Vagina (tissue), 2 donors: ENCODE results near the gene MOV10L1. TPM values are rescaled to one million over a fixed set of nuclear protein-coding genes. Genes with fewer than 3 reads are reported as not detected.
"Not testable (repeated sequence)": the region's sequence is repeated elsewhere in the genome, so short reads cannot be mapped to it uniquely, and the experiment has no call there.

Experiments used
- DNase-seq, 2 donors: peaks; one replicate each; pipeline ENCODE4 v3.0.0-alpha.2; 2017; ENCODE audit errors: extremely low spot score in 2 of 2
- H3K27ac ChIP-seq: fragments of 200-600 bp; sonication (generic); one replicate; pipeline ENCODE4 v1.5.1; 2019
- H3K27me3 ChIP-seq: fragments of 200-600 bp; sonication (generic); one replicate; pipeline ENCODE4 v1.5.1; 2019
- H3K36me3 ChIP-seq, 2 donors: fragments of 200-600 bp; sonication (generic); one replicate each; pipeline ENCODE4 v1.5.1; 2017 to 2019
- H3K4me1 ChIP-seq: fragments of 200-600 bp; sonication (generic); one replicate; pipeline ENCODE4 v1.5.1; 2019
- H3K4me3 ChIP-seq, 2 donors: fragments of 200-600 bp; sonication (generic); 1 replicate in 1 of 2; 2 replicates in 1 of 2; pipeline ENCODE4 v1.5.1; 2016 to 2019
- H3K9me3 ChIP-seq: fragments of 200-600 bp; sonication (generic); one replicate; pipeline ENCODE4 v1.5.1; 2019
- POLR2A ChIP-seq, 2 donors: fragments of 450-650 bp; IDR thresholded peaks; one replicate each; pipeline ENCODE4 v1.6.1; 2017; ENCODE audit warnings: antibody characterized with exemption in 2 of 2, mild to moderate bottlenecking in 2 of 2, moderate library complexity in 2 of 2
- POLR2AphosphoS5 ChIP-seq, 2 donors: sonication (generic); formaldehyde crosslinking; IDR thresholded peaks; one replicate each; pipeline ENCODE4 v1.9.0; 2017; ENCODE audit warnings: antibody characterized with exemption in 2 of 2, mild to moderate bottlenecking in 2 of 2, low read depth in 1 of 2; ENCODE audit not compliant: insufficient read depth in 1 of 2
- intact Hi-C: fragments of 100-400 bp; cut with DNase I; formaldehyde crosslinking; loops from one replicate; pipeline ENCODE4 v1.15.1; 2023
- total RNA-seq: library from RNA; depleted of rRNA; stranded (reverse); fragments of >200 nt; gene quantifications from one replicate; pipeline ENCODE4 v1.2.3, GENCODE V29; 2016
- TF ChIP-seq, protein P1 (sequence below), 3 experiments: fragments of 450-650 bp in 2 of 3; fragments of 200-600 bp in 1 of 3; sonication (generic) in 1 of 3; IDR thresholded peaks; one replicate each; pipeline ENCODE4 v1.5.1; 2017 to 2019; ENCODE audit warnings: antibody characterized with exemption in 3 of 3, mild to moderate bottlenecking in 2 of 3, moderate library complexity in 2 of 3

Gene MOV10L1
- total RNA-seq, 1 donor from 2014 or later = 0.98 TPM

DNA sequence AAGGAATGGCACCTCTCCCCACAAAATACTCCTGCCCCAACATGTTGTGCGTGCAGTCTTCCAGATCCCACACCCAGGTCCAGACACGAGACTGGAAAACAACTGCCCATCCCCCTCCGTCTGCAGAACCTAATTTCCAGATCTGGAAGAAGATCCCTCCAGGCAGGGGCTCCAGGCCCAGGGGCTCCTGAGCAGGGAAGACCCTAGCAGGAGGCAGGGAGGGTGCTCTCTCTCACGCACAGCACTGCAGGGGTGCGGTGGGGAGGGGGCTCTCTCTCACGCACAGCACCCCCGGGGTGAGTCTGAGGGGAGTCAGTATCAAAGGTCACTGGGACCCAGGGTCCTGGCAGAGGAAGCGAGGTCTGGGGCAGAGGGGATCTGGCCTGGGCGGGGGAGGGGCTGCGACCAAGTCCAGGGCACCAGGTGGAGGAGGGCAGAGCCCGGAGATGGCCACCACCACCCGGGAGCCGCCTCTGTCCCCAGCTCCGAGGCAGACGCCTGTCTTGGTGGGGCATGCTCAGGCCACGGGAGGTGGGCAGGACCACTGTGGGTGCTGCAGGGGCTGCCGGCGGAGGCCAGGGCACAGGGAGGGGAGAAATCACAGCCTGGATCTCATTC, 6.2 kb upstream of the MOV10L1 start:
- Histone ChIP-seq H3K27ac (no peak overlapping the region), H3K4me3 (no peak overlapping the region), H3K27me3 (no peaks in the 10 kb centered on the region), H3K36me3 (no peaks in the 10 kb centered on the region), H3K4me1 (peaks cover 7% of the 10 kb centered on the region), H3K9me3 (no peaks in the 10 kb centered on the region)
- intact Hi-C loops = no loop called here
- TF ChIP-seq, protein P1, sequence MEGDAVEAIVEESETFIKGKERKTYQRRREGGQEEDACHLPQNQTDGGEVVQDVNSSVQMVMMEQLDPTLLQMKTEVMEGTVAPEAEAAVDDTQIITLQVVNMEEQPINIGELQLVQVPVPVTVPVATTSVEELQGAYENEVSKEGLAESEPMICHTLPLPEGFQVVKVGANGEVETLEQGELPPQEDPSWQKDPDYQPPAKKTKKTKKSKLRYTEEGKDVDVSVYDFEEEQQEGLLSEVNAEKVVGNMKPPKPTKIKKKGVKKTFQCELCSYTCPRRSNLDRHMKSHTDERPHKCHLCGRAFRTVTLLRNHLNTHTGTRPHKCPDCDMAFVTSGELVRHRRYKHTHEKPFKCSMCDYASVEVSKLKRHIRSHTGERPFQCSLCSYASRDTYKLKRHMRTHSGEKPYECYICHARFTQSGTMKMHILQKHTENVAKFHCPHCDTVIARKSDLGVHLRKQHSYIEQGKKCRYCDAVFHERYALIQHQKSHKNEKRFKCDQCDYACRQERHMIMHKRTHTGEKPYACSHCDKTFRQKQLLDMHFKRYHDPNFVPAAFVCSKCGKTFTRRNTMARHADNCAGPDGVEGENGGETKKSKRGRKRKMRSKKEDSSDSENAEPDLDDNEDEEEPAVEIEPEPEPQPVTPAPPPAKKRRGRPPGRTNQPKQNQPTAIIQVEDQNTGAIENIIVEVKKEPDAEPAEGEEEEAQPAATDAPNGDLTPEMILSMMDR (IDR thresholded peaks at IDR 0.05) = no peak
- TF ChIP-seq POLR2AphosphoS5 (IDR thresholded peaks at IDR 0.05; ENCODE audit: insufficient read depth in 1 of 2, low read depth in 1 of 2) (no peak), POLR2A (IDR thresholded peaks at IDR 0.05) (no peak)
- DNase-seq = peak in 1 of 2 donors; percentile 85

DNA sequence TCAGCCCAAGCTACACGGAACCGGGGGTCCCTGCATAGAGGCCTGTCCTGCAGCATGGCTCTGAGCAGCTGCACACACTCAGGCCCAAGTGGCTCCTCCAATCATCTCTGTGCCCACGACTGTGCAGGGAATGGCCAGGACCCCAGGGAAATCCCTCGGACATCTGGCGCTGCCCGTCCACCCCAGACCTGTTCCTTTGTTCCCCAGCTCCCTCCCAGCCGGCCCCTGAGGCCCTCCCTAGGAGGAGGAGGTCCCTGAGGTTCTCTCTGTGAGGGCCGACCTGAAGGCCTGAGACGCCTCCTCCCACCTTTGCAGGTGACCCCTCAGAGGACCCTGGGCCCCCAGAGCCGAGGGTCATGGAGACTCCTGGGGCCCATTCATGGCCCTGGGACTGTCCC, 5.7 kb upstream of the MOV10L1 start:
- Histone ChIP-seq H3K27ac (no peak overlapping the region), H3K9me3 (no peaks in the 10 kb centered on the region), H3K4me3 (no peak overlapping the region), H3K4me1 (peaks cover 7% of the 10 kb centered on the region), H3K36me3 (no peaks in the 10 kb centered on the region), H3K27me3 (no peaks in the 10 kb centered on the region)
- peak in 1 of 2 donors; percentile 80 for DNase-seq
- intact Hi-C loops = no loop called here
- TF ChIP-seq POLR2A (IDR thresholded peaks at IDR 0.05) (no peak), POLR2AphosphoS5 (IDR thresholded peaks at IDR 0.05; ENCODE audit: insufficient read depth in 1 of 2, low read depth in 1 of 2) (no peak)
- TF ChIP-seq, protein P1 (IDR thresholded peaks at IDR 0.05) = no peak

DNA sequence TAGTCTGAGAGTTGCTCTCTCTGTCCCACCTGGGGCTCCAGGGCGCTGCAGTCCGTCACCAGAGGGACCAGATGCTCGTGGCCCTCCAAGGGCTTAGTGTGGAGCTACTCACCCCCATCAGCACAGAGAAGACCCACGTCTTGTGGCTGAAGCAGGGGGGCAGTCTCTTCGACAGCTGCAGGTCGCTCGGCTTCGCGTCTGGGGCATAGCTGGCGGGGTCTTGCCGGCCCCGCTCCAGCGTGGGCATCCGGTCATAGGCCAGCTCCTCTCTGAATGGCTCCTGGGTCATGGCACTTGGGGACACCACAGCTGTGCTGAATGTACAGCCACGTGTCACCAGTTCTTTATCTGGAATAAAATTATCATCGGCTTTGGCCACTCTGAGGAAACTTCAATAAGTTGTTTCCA, 5.2 kb upstream of the MOV10L1 start:
- peak in 1 of 2 donors; percentile 79 for DNase-seq
- Histone ChIP-seq H3K27me3 (no peaks in the 10 kb centered on the region), H3K4me1 (peaks cover 7% of the 10 kb centered on the region), H3K27ac (no peak overlapping the region), H3K9me3 (no peaks in the 10 kb centered on the region), H3K4me3 (no peak overlapping the region), H3K36me3 (no peaks in the 10 kb centered on the region)
- TF ChIP-seq POLR2A (IDR thresholded peaks at IDR 0.05) (no peak), POLR2AphosphoS5 (IDR thresholded peaks at IDR 0.05; ENCODE audit: insufficient read depth in 1 of 2, low read depth in 1 of 2) (no peak)
- TF ChIP-seq, protein P1 (IDR thresholded peaks at IDR 0.05) = no peak
- intact Hi-C loops = no loop called here

DNA sequence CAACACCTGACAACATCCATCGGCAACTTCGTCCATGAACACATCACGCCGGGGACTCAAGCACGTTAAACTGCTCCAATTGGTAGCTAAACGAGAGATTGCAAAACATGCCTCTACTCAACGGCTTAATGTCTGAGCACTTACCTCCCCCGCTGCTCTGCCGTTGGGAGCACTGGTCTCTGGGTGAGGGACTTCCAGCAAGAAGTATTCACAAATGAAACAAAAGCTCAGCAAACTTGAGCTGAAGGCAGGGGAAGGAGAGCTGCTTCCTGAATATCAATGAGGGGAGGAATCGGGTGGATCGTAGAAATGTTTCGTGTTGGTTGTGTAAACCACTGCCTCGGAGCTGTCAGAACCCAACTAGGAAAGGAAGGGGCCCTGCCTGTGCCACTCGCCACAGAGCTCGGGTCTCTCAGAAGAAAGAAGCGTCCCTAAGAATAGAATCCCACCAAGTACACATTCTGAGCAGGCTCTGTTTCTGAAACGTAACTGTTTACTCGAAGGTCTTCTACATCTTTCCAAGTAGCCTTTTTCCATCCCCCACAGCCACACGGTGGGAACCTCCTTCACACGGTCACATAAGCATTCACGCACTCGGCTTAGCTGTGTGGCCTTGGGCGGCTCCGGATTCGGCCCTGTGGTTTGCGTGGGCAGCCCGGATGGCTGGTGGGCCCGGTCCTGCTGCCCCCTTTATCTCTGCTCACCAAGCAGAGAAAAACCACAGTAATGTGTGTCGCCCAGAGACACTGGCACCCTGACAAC, 4.4 kb upstream of the MOV10L1 start, which contains the start of gene MLC1:
TSS of gene MLC1 (minus strand) at position 216 of the 762 bp plus-strand sequence. CDS start 524 bp downstream, outside the sequence.
- no peaks in the 10 kb centered on the region for H3K27me3 ChIP-seq
- no peaks in the 10 kb centered on the region for H3K9me3 ChIP-seq
- no peaks in the 10 kb centered on the region for H3K36me3 ChIP-seq
- no peak within 1 kb of the TSS for H3K27ac ChIP-seq
- intact Hi-C loops = no loop called here
- DNase-seq = peak in 1 of 2 donors; percentile 94
- TF ChIP-seq POLR2AphosphoS5 (IDR thresholded peaks at IDR 0.05; ENCODE audit: insufficient read depth in 1 of 2, low read depth in 1 of 2) (no peak), POLR2A (IDR thresholded peaks at IDR 0.05) (peak in 1 of 2 donors; percentile 27)
- TF ChIP-seq, protein P1 (IDR thresholded peaks at IDR 0.05) = no peak
- no peak within 1 kb of the TSS for H3K4me3 ChIP-seq
- no peaks in the 10 kb centered on the region for H3K4me1 ChIP-seq

DNA sequence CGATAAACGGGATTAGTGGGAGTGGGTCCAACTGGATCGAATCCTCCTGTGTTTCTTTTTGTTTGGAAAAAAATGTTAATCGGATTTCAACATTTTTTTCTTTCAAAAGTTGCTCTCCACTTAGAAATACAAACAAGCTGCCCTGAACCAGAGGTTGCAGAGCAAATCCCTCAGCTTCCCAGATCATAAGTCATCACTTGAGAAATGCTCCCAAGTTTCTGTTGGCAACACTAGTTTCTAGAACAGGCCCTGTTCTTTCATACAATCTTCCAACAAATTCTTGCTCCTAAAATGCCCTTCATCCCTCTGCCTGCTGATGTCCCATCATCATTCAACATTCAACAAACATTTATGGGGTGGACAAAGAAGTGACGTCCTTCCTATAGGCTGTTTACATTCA, 3.3 kb upstream of the MOV10L1 start:
- H3K27ac ChIP-seq = no peak overlapping the region
- peak in 1 of 2 donors; percentile 86 for DNase-seq
- TF ChIP-seq POLR2A (IDR thresholded peaks at IDR 0.05) = no peak
- TF ChIP-seq POLR2AphosphoS5 (IDR thresholded peaks at IDR 0.05; ENCODE audit: insufficient read depth in 1 of 2, low read depth in 1 of 2) = peak in 1 of 2 donors; percentile 6
- intact Hi-C loops = no loop called here
- no peak overlapping the region for H3K4me3 ChIP-seq
- no peaks in the 10 kb centered on the region for H3K27me3 ChIP-seq
- no peaks in the 10 kb centered on the region for H3K9me3 ChIP-seq
- H3K4me1 ChIP-seq = no peaks in the 10 kb centered on the region
- no peaks in the 10 kb centered on the region for H3K36me3 ChIP-seq

DNA sequence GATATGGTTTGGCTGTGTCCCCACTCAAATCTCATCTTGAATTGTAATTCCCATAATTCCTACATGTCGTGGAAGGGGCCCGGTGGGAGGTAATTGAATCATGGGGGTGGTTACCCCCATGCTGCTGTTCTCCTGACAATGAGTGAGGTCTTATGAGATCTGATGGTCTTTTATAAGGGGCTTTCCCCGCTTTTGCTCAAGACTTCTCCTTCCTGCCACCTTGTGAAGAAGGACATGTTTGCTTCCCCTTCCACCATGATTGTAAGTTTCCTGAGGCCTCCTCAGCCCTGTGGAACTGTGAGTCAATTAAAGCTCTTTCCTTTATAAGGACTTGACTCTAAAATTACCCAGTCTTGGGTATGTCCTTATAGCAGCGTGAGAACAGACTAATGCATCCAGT, 2.8 kb upstream of the MOV10L1 start:
- H3K4me3 ChIP-seq, H3K36me3 ChIP-seq, H3K27ac ChIP-seq, intact Hi-C loops, H3K9me3 ChIP-seq, H3K4me1 ChIP-seq, H3K27me3 ChIP-seq: not testable (repeated sequence)
- DNase-seq = peak in 1 of 2 donors; percentile 77
